AG09309 (cell line): ENCODE results near the gene GRIK4.
A peak's percentile ranks its signal among the peaks of the same experiment; 100 is the strongest.

ENCODE experiments used
- DNase-seq: peaks from one replicate; pipeline ENCODE4 v3.0.0-alpha.2; 2010; ENCODE audit warnings: low read depth
- H3K4me3 ChIP-seq: 2 replicates; pipeline ENCODE4 v1.5.1; 2011; ENCODE audit warnings: mild to moderate bottlenecking, low read depth, low read length, moderate library complexity; ENCODE audit not compliant: control insufficient read depth
- TF ChIP-seq, protein P1 (sequence below): IDR thresholded peaks from 2 replicates; pipeline ENCODE4 v1.5.1; 2011; ENCODE audit warnings: mild to moderate bottlenecking, low read depth, low read length, inconsistent platforms; ENCODE audit not compliant: insufficient read depth, control insufficient read depth; ENCODE audit errors: missing control alignments

The GRIK4 gene

DNA sequence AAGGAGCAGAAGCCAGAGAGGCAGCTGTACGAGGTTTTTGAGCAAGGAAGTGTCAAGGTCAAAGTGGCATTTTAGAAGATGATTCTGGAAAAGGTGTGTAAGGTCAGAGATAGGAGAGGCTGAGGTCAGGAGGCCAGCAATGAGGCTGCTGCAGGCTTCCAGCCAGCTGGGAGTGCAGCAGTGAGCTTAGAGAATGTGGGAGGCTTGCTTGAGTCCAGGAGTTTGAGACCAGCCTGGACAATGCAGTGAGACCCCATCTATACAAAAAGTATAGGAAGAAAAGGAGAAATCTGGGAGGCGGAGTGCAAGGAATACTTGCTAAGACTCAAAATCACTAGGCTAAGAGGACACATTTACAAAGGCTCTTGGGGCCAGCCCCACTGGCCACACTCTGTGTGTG, 96.5 kb downstream of the GRIK4 start:
- H3K4me3 ChIP-seq, result no peak overlapping the region
- TF ChIP-seq, protein P1, sequence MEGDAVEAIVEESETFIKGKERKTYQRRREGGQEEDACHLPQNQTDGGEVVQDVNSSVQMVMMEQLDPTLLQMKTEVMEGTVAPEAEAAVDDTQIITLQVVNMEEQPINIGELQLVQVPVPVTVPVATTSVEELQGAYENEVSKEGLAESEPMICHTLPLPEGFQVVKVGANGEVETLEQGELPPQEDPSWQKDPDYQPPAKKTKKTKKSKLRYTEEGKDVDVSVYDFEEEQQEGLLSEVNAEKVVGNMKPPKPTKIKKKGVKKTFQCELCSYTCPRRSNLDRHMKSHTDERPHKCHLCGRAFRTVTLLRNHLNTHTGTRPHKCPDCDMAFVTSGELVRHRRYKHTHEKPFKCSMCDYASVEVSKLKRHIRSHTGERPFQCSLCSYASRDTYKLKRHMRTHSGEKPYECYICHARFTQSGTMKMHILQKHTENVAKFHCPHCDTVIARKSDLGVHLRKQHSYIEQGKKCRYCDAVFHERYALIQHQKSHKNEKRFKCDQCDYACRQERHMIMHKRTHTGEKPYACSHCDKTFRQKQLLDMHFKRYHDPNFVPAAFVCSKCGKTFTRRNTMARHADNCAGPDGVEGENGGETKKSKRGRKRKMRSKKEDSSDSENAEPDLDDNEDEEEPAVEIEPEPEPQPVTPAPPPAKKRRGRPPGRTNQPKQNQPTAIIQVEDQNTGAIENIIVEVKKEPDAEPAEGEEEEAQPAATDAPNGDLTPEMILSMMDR, result no peak
- no peak for DNase-seq

DNA sequence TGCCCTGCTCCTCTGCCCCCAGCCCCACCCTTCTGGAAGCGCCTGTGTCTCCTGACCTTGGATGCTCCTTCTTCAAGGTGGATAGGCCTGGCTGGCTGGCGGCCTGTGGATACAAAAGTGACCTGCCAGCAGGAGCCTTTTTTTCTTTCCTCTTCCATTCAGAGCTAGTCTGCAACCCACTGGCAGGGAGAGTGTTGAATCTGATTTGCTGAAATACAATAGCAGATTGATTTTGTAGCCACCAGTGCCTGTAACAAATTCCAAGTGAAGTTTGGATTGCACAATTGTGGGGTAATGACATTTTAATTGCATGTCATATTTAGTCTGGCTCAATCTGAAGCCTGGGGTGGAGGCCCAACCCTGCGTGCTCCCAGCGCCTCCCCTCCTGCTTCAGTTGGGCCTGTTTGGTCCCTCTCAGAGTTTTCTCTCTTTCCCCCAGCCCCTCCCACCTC, 97.2 kb downstream of the GRIK4 start:
- H3K4me3 ChIP-seq, result no peak overlapping the region
- DNase-seq, result peak; percentile 8
- TF ChIP-seq, protein P1, result no peak

DNA sequence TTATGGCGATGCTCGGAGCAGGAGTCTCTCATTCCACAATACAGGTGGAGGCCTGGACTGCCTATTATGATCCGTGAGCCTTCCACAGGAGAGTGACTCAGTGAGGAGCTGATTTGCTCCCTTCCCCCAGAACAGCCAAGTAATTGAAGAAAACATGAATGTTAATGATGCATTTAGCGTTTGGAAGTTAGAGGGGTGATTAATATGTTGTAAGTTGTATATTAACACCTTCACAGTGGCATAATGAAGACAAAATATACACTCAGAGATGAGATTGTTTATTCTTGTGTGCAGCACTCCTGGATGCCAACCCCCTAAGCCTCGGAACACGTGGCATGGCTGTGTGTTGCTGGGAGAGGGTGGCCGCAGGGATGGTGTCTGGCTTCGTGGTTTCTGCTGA, 98.6 kb downstream of the GRIK4 start:
- TF ChIP-seq, protein P1, result no peak
- H3K4me3 ChIP-seq, result no peak overlapping the region
- DNase-seq, result no peak

DNA sequence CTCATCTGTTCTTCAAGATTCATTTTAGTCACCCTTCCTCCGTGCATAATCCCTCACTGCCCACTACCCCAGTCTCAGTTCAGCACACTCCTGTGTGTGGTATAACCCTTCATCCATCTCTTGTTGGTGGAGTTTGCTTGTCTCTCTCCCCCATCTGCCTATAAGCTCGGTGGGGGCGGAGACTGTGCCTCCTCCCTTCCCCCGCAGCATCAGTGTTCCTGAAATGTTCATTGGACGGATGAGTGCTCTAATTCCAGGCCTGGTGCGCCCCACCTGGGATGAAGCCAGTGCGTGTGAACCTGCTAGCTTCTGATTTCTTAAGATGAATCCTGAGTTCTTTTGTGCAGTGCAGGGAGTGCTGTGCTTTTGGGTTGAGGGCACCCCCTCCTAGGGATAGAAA, 100.0 kb downstream of the GRIK4 start:
- no peak for DNase-seq

DNA sequence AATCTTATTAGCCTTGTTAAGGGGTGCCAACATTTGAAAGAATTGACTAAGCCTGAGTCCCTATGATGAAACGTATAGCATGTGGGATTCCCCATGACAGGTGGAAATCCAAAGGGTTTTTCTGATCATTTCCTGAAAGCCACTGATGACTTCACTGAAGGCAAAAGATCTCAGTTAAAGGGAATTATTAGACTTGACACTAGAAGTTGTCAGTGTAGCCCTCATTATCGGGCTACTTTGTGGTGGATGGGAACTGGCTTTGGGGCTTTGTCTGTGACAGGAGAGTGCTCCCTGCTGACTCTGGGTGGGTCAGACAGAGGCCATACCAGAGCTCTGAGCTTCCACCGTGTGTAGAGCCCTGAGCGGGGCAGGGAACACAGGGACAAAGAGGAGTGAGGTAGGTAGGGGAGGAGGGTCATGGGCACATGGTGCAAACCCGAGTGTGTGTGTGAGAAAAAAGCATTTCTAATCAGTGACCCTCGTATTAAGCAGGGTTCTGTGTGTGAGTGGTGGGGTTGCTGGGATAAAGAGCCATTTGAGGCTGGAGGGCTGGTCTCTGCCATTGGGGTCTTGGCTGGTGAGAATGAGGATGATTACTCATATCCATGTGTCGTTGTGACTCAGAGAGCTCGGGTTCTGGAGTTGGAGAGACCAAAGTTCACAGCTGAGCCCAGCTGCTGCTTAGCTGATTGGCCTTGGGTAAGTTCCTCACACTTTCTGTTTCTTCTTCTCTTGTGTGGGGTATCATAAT, 101.1 kb downstream of the GRIK4 start:
- H3K4me3 ChIP-seq, result no peak overlapping the region
- TF ChIP-seq, protein P1, result no peak
- no peak for DNase-seq

More for the DNA sequence above, 100.0 kb downstream of the GRIK4 start:
- TF ChIP-seq, protein P1, result no peak
- no peak overlapping the region for H3K4me3 ChIP-seq

DNA sequence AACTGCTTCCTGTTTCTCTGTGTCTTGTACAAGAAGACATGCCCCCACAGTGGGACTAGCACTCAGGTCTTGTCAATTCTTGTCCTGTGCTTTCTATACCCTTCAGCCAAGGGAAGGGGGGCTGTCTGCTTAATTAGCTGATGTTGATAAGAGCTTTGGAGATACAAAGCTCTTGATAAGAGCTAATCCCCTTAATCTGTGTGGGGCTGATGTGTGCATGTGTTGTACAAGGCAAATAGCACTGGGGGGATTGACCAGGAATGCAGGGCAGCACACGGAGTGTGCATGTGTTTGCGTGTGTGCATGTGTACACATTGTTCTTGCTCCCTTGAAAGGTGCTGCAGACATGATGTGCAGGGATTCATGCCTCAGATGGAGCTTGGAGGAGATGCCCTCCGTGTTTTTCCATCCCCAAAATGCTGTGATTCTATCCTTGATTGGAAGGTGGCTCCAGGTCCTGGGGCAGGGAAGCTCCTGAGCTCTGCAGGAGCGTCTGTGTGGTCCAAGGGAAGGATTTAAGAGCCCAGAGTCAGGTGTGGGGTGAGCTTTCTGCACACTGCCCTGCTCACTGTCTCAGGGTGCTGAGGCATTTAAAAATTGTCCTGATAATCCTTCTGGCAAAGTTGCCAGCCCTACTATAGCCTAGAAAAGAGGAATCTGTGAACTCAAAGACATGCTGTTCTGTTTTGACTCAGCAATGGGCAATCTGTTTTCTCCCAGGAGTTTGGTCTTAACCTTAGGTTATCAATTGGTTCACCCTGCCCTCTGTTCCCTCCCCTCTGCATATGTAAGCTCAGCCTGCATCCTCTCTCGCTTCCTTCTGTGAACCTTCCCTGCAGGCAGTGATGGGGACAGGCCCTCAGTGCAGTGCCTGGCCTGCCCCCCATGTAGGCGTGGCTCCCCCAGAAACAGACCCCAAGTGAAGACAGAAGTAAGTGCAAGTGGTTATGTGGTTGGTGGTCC, 102.0 kb downstream of the GRIK4 start:
- H3K4me3 ChIP-seq, result no peak overlapping the region
- no peak for DNase-seq
- TF ChIP-seq, protein P1, result no peak
